Activated CD8-positive, alpha-beta memory T cell treated with anti-CD3 and anti-CD28 coated beads, Interleukin-2, amount 50 U/mL, for 48 hours (primary cell): ENCODE data around the gene IRAK1.
"Not testable (repeated sequence)": the region's sequence is repeated elsewhere in the genome, so short reads cannot be mapped to it uniquely, and the experiment has no call there.

Source experiments
- DNase-seq: peaks from one replicate; pipeline ENCODE4 v3.0.0-alpha.2; 2020

Gene IRAK1

DNA sequence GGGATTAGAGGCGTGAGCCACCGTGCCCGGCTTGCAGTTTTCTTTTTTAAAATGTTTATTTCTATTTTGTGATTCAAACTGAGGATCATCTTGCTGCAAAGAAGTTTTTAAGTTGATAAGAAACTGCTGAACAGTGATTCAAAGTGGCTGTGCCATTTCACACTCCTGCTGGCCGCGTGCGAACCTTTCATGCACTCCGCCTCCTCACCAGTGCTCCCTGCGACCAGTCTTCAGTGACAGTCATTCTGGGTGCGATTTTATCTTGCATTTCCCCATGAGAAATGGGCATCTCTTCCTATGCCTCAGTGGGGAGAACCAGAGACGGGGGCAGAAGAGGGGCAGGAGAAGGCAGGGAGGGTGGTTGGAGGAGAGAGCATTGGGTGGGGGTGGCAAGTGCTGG lies 25.7 kb downstream of the IRAK1 start:
- DNase-seq = no peak

DNA sequence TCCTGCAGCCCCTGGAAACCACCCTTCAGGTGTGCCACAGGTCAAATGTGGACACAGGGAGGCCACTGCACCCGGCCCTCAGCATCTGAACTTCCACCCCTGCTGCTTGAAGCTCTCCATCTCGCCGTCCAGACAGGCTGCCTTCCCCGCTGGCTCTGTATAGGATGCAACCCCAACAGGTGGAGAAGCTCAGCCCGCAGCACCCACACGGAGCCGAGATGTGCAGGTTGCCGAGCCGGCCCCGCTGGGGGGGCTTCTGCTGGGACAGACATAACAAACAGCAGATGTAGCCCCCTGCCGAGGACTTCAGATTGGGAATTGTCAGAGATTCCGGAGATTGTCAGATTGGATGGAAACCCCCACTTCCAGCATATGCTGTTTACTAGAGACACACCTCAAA lies 26.6 kb downstream of the IRAK1 start:
- no peak for DNase-seq

DNA sequence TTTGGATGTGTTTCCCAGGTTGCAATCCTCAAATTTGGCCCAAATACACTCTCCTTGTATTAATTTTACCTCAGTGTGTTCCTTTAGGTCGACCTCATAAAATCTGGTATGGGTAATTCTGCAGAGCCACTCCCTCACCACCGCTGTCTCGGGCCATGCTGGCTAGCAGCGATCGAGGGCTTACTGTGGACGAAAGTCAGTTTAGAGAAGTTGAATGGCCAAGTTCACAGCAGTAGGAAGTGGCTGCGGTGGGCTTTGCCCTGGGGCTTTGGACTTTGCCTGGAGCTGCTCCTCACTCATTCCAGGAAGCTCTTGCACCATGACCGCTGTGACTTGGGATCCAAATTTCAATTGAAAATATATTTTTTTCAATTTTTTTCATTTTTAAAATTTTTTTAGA lies 27.5 kb downstream of the IRAK1 start:
- no peak for DNase-seq

DNA sequence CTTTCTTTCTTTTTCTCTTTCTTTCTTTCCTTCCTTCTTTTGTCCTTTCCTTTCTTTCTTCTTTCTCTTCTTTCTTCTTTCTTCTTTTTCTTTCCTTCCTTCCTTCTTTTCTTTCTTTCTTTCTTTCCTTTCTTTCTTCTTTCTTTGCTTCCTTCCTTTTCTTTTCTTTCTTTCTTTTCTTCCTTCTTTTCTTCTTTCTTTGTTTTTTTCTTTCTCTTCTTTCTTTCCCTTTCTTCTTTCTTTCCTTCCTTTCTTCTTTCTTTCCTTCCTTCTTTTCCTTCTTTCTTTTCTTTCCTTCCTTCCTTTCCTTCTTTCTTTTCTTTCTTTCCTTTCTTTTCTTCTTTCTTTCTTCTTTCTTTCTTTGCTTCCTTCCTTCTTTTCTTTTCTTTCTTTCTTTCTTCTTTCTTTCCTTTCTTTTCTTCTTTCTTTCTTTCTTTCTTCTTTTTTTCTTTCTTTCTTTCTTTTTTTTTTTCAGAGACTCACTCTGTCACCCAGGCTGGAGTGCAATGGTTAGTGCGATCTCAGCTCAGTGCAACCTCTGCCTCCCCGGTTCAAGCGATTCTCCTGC lies 28.6 kb downstream of the IRAK1 start:
- no peak for DNase-seq

DNA sequence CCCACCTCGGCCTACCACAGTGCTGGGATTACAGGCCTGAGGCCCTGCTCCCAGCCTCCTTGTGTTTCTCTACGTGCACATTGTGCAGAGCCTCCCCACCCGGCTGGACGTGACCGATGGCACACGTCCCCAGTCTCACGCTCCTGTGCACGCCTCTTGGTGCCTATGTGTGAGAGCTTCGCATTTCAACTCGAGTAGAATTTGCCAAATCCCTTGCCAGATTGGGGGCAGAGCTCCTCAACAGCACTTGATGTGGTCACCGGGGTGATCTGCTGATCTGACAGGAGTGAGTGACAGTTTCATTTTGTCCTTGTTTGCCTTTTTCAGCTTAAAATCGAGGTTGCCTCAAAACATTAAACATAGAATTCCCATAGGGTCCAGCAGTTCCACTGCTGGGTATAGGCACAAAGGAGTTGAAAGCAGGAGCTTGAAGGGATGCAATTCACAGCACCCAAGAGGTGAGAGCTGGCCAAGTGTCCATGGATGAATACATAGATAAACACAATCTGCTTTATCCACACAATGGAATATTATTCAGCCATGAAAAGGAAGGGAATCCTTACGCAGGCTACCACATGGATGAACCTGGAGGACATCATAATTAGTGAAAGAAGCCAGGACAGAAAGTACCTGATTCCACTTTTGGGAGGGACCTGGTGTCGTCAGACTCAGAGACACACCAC lies 29.6 kb downstream of the IRAK1 start:
- DNase-seq = no peak

DNA sequence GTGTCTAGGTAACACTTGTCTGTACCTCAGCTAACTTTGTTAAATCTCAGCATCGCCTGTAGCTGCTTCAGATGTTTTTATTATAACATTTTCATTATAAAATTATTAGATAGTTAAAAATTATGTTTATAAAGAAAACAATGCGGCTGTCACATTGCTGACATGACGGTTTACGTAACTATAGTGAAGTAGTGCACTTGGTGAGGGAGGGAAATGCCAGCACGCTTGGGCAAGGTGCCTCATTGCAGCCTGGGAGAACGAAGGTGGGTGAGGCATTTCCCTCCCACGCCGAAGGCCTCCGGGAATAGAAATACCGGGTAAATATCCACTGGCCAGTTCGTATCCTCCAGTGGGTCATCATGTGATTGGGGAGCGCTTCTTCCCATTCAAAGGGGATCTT lies 31.2 kb downstream of the IRAK1 start:
- no peak for DNase-seq

DNA sequence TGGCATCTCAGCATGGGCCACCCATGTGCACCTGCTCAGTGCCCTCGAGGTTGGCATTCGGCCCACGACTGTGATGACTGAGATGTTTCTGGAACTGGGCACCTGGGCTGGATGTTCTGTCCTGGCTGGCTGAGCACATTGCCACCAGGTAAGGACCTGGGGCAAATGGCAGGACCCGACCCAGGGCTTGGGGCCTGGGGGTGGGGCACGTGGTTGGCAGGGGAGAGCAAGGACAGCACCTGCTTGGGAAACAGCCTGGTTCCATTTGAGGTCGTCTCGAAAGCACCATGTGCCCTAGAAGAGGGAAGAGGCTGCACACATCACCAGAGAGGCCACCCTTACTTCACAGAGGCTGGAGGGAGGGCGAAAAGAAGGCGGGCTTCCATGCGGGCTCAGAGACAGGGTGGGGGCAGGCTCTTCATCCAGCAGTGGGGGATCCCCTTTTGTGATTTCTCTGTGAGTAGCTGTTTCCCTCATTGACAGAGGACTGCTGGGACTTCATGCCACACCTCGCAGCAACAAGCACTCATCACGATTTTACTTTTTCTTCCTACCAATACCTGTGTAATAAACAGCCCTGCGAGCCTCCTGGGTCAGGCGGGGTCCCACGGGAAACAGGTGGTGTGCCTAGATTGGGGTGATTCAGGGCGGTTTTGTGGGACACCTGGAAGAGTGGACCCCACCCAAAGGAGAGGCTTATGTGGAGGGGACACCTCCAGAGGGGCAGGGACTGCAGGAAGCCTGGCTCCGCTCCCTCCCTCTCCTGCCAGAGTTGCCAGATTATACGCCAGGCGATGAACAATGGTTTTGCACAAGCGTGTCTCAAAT lies 35.1 kb downstream of the IRAK1 start:
- DNase-seq = no peak

DNA sequence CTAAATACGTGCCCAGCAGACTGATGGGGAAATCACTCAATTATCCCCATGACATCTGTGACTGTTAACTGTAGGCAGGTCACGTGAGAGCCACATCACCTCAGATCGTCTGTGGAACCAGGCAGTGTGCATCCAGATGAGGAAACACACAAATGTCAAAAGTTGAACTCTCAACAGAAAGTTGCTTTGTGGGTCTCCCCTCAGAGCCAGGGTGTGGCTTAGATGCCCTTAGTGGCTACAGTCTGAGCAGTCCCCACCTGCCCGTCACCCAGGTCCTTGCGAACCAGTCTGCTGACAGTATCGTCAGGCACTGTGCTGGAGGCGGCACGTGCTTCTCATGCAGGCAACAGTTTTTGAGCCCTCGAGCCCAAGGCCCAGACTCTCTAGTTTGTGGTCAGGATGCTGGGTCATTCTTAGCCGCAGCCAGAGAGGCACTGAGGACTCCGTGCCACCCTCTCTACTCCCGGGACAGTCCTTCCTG lies 36.3 kb downstream of the IRAK1 start:
- no peak for DNase-seq

DNA sequence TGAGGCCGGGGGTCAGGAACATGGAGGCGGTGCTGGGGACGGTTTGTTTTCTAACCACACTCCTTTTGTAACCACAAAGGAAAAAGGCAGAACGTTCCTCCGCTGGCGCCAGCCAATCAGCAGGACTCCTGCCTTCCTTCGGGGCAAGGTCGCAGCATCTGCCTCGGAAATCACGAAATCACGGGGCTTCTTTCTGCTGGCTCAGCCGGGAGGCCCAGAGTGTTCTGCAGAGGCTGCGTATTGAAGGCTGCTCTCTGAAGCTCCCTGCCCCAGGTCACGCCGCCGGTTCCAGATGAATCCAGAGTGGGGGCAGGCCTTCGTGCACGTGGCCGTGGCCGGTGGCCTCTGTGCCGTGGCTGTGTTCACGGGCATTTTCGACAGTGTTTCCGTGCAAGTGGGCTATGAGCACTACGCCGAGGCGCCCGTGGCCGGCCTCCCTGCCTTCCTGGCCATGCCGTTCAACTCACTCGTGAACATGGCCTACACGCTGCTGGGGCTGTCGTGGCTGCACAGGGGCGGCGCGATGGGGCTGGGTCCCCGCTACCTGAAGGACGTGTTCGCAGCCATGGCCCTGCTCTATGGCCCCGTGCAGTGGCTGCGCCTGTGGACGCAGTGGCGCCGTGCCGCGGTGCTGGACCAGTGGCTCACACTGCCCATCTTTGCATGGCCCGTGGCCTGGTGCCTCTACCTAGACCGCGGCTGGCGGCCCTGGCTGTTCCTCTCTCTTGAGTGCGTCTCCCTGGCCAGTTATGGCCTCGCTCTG lies 37.8 kb downstream of the IRAK1 start:
- peak; percentile 77 for DNase-seq

DNA sequence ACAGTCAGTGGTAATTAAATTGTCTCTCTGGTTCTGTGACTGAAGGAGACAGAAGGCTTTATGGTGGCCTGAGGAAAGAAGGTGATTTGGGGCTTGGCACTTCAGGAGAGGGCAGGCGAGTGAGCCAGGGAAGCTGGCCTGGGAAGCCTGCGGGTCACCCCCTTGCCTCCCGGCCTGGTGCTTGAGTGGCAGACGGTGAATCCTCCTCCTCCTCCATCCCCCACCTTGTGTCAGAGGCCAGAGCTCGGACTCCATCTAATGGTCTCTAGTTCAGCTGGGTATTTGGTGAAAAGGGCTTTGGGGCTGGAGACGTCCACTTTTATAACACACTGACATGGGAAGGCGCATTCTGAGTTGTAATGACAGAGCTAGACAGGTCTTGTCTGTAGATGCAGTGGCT lies 38.5 kb downstream of the IRAK1 start:
- DNase-seq = no peak

DNA sequence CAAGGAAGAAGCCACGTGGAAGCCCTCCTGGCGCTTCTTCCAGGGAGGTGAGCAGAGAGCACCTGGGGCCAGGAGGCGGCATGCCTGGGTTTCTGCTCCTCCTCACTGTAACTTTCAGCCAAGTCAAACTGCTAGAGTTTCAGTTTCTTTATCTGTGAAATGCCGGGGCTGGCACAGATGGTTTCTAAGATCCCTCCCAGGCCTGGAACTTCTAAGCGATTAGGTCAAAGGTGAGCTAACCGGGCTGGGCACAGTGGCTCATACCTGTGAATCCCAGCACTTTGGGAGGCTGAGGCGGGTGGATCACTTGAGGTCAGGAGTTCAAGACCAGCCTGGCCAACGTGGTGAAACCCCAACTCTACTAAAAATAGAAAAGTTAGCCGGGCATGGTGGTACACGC lies 39.3 kb downstream of the IRAK1 start:
- DNase-seq = not testable (repeated sequence)

DNA sequence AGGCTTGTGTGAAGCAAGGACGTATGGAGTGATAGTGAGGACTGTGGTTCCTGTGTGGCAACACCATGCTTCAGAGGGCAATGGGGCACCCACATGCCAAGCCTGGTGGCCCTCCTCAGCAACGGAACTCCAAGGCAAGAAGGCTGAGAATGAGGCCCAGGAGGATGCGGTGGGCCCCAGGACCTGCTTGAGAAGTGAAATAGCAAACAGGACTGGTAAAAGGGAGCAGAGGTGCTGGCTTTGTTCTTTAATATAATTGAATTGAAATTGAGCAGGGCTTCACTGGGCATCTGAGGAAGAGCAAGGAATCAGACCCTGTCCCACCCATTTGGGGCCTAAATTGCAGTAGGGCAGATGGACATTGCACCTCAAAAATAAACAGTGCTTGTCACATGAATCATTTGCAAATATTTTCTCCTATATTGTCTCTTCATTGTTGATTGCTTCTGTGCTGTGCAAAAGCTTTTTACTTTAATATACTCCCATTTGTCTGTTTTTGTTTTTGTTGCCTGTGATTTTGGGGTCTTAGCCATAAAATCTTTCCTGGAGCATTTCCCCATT lies 44.9 kb downstream of the IRAK1 start:
- DNase-seq = no peak

DNA sequence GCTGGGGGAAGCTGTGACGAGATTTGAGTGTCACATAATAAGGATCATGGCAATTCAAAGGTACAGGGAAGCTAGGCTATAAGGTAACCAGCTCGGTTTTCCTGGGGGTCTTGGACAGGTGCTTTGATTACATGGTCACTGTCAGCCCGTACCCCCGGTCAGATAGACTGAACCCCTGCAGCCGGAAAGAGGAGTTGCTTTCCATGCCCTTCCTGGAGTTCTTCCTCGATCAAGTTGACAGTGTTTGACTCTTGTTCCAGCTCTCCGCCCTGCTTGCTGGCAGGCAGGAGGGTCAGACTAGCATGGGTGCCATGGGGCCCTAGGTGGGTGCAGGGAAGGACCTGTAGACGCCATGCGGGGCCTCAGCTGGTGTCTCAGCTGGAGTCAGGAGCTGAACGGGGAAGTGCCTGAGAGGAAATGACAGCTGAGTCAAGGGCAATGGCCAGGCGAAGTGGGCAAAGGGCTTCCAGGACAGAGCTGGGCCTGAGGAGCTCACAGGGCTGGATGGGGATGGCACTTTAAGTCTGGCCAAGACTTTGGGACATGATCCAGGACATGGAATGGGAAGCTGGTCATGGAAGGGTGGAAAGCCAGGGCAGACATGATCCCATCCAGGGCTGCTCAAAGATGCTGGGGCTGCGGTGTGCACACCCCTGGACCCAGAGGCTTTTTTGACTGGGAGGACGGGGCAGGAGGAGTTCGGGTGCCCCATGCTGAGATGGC lies 45.5 kb downstream of the IRAK1 start:
- DNase-seq = no peak

DNA sequence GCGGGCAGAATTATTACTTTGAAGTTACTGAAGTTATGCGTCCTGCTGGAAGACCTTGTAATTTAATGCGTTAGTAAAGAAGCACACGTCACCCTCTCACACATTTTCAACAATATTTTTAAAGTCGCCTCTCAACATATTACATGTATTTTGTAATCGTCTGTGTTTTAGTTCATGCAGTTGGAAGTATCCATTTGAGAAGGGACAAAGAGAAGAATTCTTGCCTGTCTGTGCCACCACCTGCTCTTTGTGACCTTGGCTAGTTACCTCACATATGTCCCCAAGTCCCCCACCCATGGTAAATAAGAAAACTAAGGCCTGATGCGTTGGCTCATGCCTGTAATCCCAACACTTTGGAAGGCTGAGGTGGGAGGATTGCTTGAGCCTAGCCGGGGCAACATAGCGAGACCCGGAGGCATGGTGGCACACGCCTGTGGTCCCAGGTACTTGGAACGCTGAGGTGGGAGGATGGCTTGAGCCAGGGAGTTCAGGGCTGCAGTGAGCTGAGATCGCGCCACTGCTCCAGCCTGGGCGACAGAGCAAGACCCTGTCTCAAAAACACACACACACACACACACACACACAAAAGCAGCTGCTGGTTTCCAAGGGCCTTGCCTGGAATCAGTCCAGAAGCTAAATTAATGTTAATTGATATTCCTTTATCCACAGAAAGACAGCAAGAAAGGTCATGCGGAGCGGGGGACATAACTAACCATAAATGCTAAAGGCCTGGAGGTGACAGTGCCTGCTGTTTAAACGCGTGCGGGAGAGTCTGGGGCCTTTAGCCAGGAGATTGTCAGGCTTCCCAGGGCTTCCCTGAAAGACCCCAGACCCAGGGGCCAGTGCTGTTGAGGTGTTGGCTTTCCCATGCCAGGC lies 46.3 kb downstream of the IRAK1 start:
- peak; percentile 54 for DNase-seq

DNA sequence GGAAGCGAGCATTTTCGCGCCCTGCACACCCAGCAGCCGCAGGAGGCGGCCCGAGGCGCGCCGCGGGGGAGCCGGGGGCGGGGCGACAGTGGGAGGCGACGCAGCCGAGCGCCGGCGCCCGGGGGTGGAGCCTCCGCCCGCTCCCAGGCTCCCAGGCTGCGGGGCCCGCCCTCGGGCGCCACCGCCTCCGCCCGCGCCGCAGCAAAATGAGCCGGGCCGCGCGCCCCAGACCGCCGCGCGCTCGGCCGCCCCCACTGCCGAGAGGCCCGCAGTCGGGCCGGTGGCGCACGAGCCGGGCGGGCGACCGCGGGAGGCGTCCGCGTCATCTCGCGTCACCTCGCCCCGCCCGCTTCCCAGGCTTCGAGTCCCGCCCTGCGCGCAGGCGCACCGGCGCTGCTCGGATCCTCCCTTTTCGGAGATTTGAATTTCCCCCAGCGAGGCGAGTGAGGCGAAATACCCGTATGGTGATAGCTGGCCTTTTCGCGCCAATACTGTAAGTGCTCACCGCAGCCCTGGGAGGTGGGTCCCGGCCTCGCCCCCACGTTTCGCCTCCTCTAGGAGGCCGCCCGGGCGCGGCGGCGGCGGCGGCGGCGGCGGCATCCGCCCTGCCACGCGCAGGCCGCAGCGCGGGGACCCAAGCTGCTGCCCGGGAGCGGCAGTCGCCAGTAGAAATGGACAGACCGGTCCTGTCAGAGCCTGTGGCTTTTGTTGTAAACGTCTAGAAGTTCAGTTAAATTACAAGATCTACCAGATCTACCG lies 47.2 kb downstream of the IRAK1 start, which contains the start of gene TMEM187:
TSS of gene TMEM187 (plus strand) at position 387 of the 759 bp plus-strand sequence. CDS start 9,309 bp downstream, outside the sequence.
- DNase-seq = peak; percentile 90

DNA sequence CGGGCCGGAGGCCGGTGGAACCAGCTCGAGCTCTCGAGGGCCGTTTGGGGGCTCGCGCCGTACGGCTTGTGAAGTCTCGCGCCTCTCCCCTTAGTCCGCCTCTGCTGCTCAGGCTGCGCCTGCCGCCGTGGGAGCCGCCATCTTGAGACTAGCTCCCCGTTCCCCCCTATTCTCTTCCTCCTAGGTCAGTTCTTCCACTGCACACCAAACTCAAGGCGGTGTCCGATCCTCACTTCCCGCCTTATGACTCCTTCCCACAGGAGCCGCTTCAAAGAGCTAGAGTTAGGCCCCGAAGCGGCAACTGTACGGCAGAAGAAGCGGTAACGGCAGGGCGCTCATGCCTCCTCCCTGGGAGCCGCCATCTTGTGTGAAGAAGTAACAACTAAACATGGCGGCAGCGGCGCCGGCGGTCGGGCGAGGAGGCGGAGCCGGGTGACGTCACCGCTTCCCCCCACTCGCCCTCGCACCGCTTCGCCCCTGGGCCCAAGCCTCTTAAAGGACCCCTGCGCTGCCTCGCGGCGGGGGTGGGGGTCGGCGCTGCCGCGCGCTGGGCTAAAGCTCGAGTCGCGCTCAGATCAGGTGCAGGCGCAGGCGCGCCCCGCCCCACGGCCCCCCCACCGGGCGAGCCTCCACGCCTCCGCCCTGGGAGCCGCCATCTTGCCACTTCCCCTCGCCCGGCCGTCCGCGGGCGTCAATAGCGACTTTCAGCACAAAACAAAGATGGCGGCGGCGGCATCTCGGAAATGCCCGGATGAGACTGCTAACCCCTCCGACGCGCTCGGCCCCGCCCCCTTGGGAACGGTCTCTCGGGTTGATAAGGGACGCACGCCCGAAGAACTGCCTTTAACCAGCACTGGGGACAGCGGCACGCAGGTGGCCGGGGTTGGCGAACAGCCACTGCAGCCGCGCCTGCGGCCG lies 48.0 kb downstream of the IRAK1 start, which contains the start of gene HCFC1:
TSS of gene HCFC1 (minus strand) at position 369 of the 918 bp plus-strand sequence. CDS start 978 bp downstream, outside the sequence.
- peak; percentile 89 for DNase-seq

DNA sequence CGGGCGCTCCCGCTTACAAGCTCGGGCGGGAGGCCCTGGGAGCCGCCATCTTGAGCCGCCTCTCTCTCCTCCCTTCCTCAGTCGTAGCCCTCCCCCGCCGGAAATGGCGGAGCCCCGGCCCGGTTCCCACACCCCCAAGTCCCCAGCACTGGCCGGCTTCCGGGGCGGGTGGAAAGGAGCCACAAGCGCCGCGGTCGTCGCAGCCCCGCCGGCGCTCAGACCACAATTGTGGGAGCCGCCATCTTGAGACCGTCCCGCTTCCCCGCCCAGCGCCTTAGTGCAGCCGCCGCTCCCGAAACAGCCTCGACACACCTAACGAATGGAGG lies 48.6 kb downstream of the IRAK1 start:
- peak; percentile 89 for DNase-seq

DNA sequence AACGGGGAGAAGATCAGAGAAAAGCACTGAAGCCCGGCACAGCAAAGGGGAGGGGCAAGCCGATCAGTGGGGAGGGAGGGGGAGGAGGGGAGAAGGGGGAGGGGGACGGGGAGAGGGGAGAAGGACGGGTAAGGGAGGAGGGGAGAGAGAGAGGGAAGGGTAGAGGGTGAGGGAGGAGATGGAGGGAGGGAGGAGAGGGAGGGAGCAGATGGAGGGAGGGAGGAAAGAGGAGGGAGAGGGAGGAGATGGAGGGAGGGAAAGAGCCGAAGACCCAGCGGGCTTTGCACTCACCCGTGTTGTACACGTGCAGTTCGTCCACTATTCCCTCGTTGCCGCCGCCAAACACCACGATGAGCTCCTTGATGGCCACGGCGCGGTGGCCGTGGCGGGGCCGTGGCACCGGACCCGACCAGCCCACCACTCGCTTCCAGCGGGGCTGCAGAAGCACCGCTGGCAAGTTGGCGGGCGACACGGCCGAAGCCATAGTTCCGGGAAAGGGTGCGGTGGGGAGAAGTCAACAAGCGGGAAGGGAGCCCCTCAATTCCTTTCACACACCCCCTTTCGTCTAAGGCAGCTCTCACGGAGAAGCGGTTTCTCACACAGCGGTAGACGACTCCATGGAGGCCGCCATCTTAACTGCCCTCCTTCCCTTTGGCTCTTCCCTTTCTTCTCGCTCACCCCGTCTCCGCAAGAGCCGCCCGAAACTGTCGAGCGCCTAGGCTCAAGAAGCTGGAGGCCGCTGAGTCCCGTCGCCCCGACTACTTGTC lies 49.2 kb downstream of the IRAK1 start:
- no peak for DNase-seq
